Endothelial cell (in vitro differentiated cells): ENCODE measurements around the gene SH3RF3. TPM values are rescaled to one million over a fixed set of nuclear protein-coding genes. Genes with fewer than 3 reads are reported as not detected.

ENCODE experiments used
- DNase-seq: peaks from one replicate; pipeline ENCODE4 v3.0.0; 2021; ENCODE audit warnings: low spot score
- H3K27ac Mint-ChIP-seq: one replicate; pipeline ENCODE4 v1.8.0; 2021; ENCODE audit warnings: mixed read lengths, inconsistent platforms; ENCODE audit not compliant: unreplicated experiment
- H3K27me3 Mint-ChIP-seq: one replicate; pipeline ENCODE4 v1.8.0; 2021; ENCODE audit warnings: mild to moderate bottlenecking, moderate library complexity, mixed read lengths, inconsistent platforms; ENCODE audit not compliant: unreplicated experiment
- H3K36me3 Mint-ChIP-seq: one replicate; pipeline ENCODE4 v1.8.0; 2021; ENCODE audit warnings: mild to moderate bottlenecking, low read depth, mixed read lengths, inconsistent platforms; ENCODE audit not compliant: unreplicated experiment
- H3K4me1 Mint-ChIP-seq: one replicate; pipeline ENCODE4 v1.8.0; 2021; ENCODE audit warnings: mild to moderate bottlenecking, mixed read lengths, inconsistent platforms; ENCODE audit not compliant: unreplicated experiment
- H3K4me3 Mint-ChIP-seq: one replicate; pipeline ENCODE4 v1.8.0; 2021; ENCODE audit warnings: mild to moderate bottlenecking, mixed read lengths, inconsistent platforms; ENCODE audit not compliant: unreplicated experiment
- H3K9me3 Mint-ChIP-seq: one replicate; pipeline ENCODE4 v1.8.0; 2021; ENCODE audit warnings: mixed read lengths, inconsistent platforms; ENCODE audit not compliant: unreplicated experiment
- CTCF ChIP-seq: fragments of 200-600 bp; sonication (generic); IDR thresholded peaks from one replicate; pipeline ENCODE4 v1.5.0; 2021; ENCODE audit warnings: antibody characterized with exemption; ENCODE audit not compliant: unreplicated experiment
- total RNA-seq: library from RNA; stranded (reverse); fragmentation: NEBNext Ultra II Directional; extraction: Animal tissue kit (Norgen Biotek cat#: 25700); gene quantifications from one replicate; pipeline ENCODE4 v1.2.1, GENCODE V29; 2021; ENCODE audit not compliant: unreplicated experiment

Gene SH3RF3
- total RNA-seq, 1 donor from 2014 or later: 12.8 TPM

- peaks cover 6% of the 10 kb centered on the region for H3K27me3 Mint-ChIP-seq
- no peak overlapping the region for H3K27ac Mint-ChIP-seq
- H3K4me1 Mint-ChIP-seq: peaks cover 15% of the 10 kb centered on the region
- no peaks in the 10 kb centered on the region for H3K36me3 Mint-ChIP-seq
- no peak for TF ChIP-seq CTCF
- H3K9me3 Mint-ChIP-seq: no peaks in the 10 kb centered on the region
- DNase-seq: no peak
- no peak overlapping the region for H3K4me3 Mint-ChIP-seq
Observed at GRCh38 chr2:109317471-109318095, 188.6 kb downstream of the SH3RF3 start.

- Mint-ChIP-seq H3K27ac (no peak overlapping the region), H3K9me3 (no peaks in the 10 kb centered on the region), H3K27me3 (peaks cover 6% of the 10 kb centered on the region), H3K4me3 (no peak overlapping the region), H3K36me3 (no peaks in the 10 kb centered on the region), H3K4me1 (peaks cover 14% of the 10 kb centered on the region)
- TF ChIP-seq CTCF: no peak
- no peak for DNase-seq
Observed at GRCh38 chr2:109318150-109318948, 189.3 kb downstream of the SH3RF3 start.

- no peak for TF ChIP-seq CTCF
- Mint-ChIP-seq H3K27ac (no peak overlapping the region), H3K4me1 (peaks cover 14% of the 10 kb centered on the region), H3K4me3 (no peak overlapping the region), H3K27me3 (peaks cover 6% of the 10 kb centered on the region), H3K36me3 (no peaks in the 10 kb centered on the region), H3K9me3 (no peaks in the 10 kb centered on the region)
- no peak for DNase-seq
Observed at GRCh38 chr2:109318949-109319342, 189.9 kb downstream of the SH3RF3 start.

- Mint-ChIP-seq H3K4me3 (no peak overlapping the region), H3K36me3 (peaks cover 4% of the 10 kb centered on the region), H3K27ac (no peak overlapping the region), H3K27me3 (peaks cover 8% of the 10 kb centered on the region), H3K9me3 (no peaks in the 10 kb centered on the region), H3K4me1 (peaks cover 16% of the 10 kb centered on the region)
- TF ChIP-seq CTCF: no peak
- DNase-seq: no peak
Observed at GRCh38 chr2:109320195-109320922, 191.4 kb downstream of the SH3RF3 start.
